Breast epithelium (tissue), 3 donors: ENCODE data around the gene PTPRN2.

Source experiments
- CTCF ChIP-seq, 3 donors: fragments of 450-650 bp; IDR thresholded peaks; one replicate each; pipeline ENCODE4 v1.5.1; 2016 to 2017; ENCODE audit warnings: antibody characterized with exemption in 3 of 3, mild to moderate bottlenecking in 3 of 3, moderate library complexity in 3 of 3
- POLR2A ChIP-seq: fragments of 450-650 bp; IDR thresholded peaks from one replicate; pipeline ENCODE4 v1.6.1; 2016; ENCODE audit warnings: antibody characterized with exemption, mild to moderate bottlenecking, moderate library complexity
- POLR2AphosphoS5 ChIP-seq, 3 donors: sonication (generic); formaldehyde crosslinking; IDR thresholded peaks; one replicate each; pipeline ENCODE4 v1.6.1; 2017; ENCODE audit warnings: antibody characterized with exemption in 3 of 3

- TF ChIP-seq CTCF (IDR thresholded peaks at IDR 0.05) (no peak), POLR2A (no peak), POLR2AphosphoS5 (IDR thresholded peaks at IDR 0.05) (no peak)
Observed at GRCh38 chr7:157688533-157689268, 898.9 kb downstream of the PTPRN2 start.
